B cell (primary cell): ENCODE data around the gene PSME1.

Experiments
- CTCF ChIP-seq: fragments of 200-600 bp; IDR thresholded peaks from one replicate; pipeline ENCODE4 v1.8.0; 2022; ENCODE audit warnings: antibody characterized with exemption, mild to moderate bottlenecking
- EZH2 ChIP-seq: IDR thresholded peaks from 2 replicates; pipeline ENCODE4 v1.6.1; 2012; ENCODE audit warnings: borderline replicate concordance, low read depth, mild to moderate bottlenecking, moderate library complexity, low read length; ENCODE audit not compliant: insufficient read depth, poor library complexity, severe bottlenecking

GRCh38 chr14:24177891-24178290 lies 41.9 kb downstream of the PSME1 start:
- TF ChIP-seq CTCF (no peak), EZH2 (no peak)
